ENCODE results near the gene CERS5. TPM values are rescaled to one million over a fixed set of nuclear protein-coding genes. Genes with fewer than 3 reads are reported as not detected.
"Not testable (repeated sequence)": the region's sequence is repeated elsewhere in the genome, so short reads cannot be mapped to it uniquely, and the experiment has no call there.

Gene CERS5
- total RNA-seq, 1 donor from 2014 or later = 21.4 TPM

GRCh38 chr12:50103767-50104321 lies 63.3 kb downstream of the CERS5 start, which contains the start of gene GPD1:
Gene GPD1 (plus strand): TSS chr12:50104008. CDS start chr12:50104051, 43 bp downstream.
- peak; percentile 78 for DNase-seq (ENCODE audit: low read depth)

GRCh38 chr12:50103351-50103750 lies 63.8 kb downstream of the CERS5 start:
- no peak for DNase-seq (ENCODE audit: low read depth)

- DNase-seq (ENCODE audit: low read depth) = no peak
These were observed 64.4 kb downstream of the CERS5 start for GRCh38 chr12:50102646-50103309.

- DNase-seq (ENCODE audit: low read depth) = no peak
These were observed 65.0 kb downstream of the CERS5 start for GRCh38 chr12:50102131-50102531.

- DNase-seq (ENCODE audit: low read depth) = peak; percentile 42
These were observed 65.5 kb downstream of the CERS5 start for GRCh38 chr12:50101663-50102062.

GRCh38 chr12:50100561-50100960 lies 66.6 kb downstream of the CERS5 start:
- DNase-seq (ENCODE audit: low read depth) = no peak

GRCh38 chr12:50099302-50100008 lies 67.7 kb downstream of the CERS5 start:
- no peak for DNase-seq (ENCODE audit: low read depth)

GRCh38 chr12:50097952-50098351 lies 69.2 kb downstream of the CERS5 start:
- DNase-seq (ENCODE audit: low read depth) = no peak

GRCh38 chr12:50090391-50090790 lies 76.8 kb downstream of the CERS5 start:
- DNase-seq (ENCODE audit: low read depth) = no peak

GRCh38 chr12:50089730-50090129 lies 77.4 kb downstream of the CERS5 start:
- DNase-seq (ENCODE audit: low read depth) = no peak

- DNase-seq (ENCODE audit: low read depth) = peak; percentile 50
These were observed 78.4 kb downstream of the CERS5 start for GRCh38 chr12:50088577-50089335.

GRCh38 chr12:50087995-50088394 lies 79.2 kb downstream of the CERS5 start:
- DNase-seq (ENCODE audit: low read depth) = no peak

GRCh38 chr12:50087151-50087550 lies 80.0 kb downstream of the CERS5 start:
- DNase-seq (ENCODE audit: low read depth) = no peak

- DNase-seq (ENCODE audit: low read depth) = no peak
These were observed 81.0 kb downstream of the CERS5 start for GRCh38 chr12:50086148-50086547.

GRCh38 chr12:50085615-50086072 lies 81.5 kb downstream of the CERS5 start:
- no peak for DNase-seq (ENCODE audit: low read depth)

- peak; percentile 94 for DNase-seq (ENCODE audit: low read depth)
These were observed 82.2 kb downstream of the CERS5 start, which contains the start of gene SMARCD1 for GRCh38 chr12:50084775-50085614. Gene SMARCD1 (plus strand): TSS chr12:50085342. CDS start chr12:50085370, 28 bp downstream.

GRCh38 chr12:50084409-50084774 lies 82.8 kb downstream of the CERS5 start:
- DNase-seq (ENCODE audit: low read depth) = not testable (repeated sequence)

- no peak for DNase-seq (ENCODE audit: low read depth)
These were observed 83.9 kb downstream of the CERS5 start for GRCh38 chr12:50083301-50083700.

- DNase-seq (ENCODE audit: low read depth) = no peak
These were observed 84.5 kb downstream of the CERS5 start for GRCh38 chr12:50082644-50083043.

GRCh38 chr12:50081096-50081808 lies 85.9 kb downstream of the CERS5 start:
- DNase-seq (ENCODE audit: low read depth) = no peak

Data from myocyte (in vitro differentiated cells).